ENCODE data around the gene CATSPERB. TPM values are rescaled to one million over a fixed set of nuclear protein-coding genes. Genes with fewer than 3 reads are reported as not detected.

The CATSPERB gene
- total and polyA plus RNA-seq, 10 of the 15 experiments (the other 5 are each of a cell fraction or from before 2014, with no cell fraction given), result not detected

GRCh38 chr14:91585856-91586255 lies 146.0 kb downstream of the CATSPERB start (continued):
- TF ChIP-seq E2F8 (IDR thresholded peaks at IDR 0.05; ENCODE audit: low read depth, partially characterized antibody) (no peak), STAT1 (conservative IDR thresholded peaks at IDR 0.05) (no peak), MLLT1 (IDR thresholded peaks at IDR 0.05) (no peak), ASH2L (IDR thresholded peaks at IDR 0.05; ENCODE audit: borderline replicate concordance, low read depth) (no peak), YY1 (IDR thresholded peaks at IDR 0.05; ENCODE audit: low read depth, low read length) (no peak), RELB (IDR thresholded peaks at IDR 0.05; ENCODE audit: low read depth) (no peak), CUX1 (IDR thresholded peaks at IDR 0.05; ENCODE audit: insufficient replicate concordance, low read depth, low read length) (no peak), NR2C1 (IDR thresholded peaks at IDR 0.05) (no peak), HDGF (IDR thresholded peaks at IDR 0.05) (no peak), MEF2A (IDR thresholded peaks at IDR 0.05; ENCODE audit: insufficient read depth, low read depth, low read length) (no peak), ZNF217 (IDR thresholded peaks at IDR 0.05) (no peak), STAT3 (IDR thresholded peaks at IDR 0.05; ENCODE audit: low read depth, low read length) (no peak)

Measured in GM12878 (cell line).